DOHH2 (cell line): ENCODE results near the gene MOAP1.
"Not testable (repeated sequence)": the region's sequence is repeated elsewhere in the genome, so short reads cannot be mapped to it uniquely, and the experiment has no call there.

Experiments used
- EZH2phosphoT487 ChIP-seq: fragments of 200-600 bp; sonication (generic); IDR thresholded peaks from 2 replicates; pipeline ENCODE4 v1.6.1; 2017; ENCODE audit warnings: borderline replicate concordance, mild to moderate bottlenecking, antibody characterized with exemption, low read length, moderate library complexity, mixed read lengths
- TF ChIP-seq, protein P1 (sequence below): fragments of 200-600 bp; sonication (generic); IDR thresholded peaks from one replicate; pipeline ENCODE4 v1.5.1; 2014; ENCODE audit warnings: antibody characterized with exemption, mild to moderate bottlenecking, low read depth, low read length; ENCODE audit not compliant: poor library complexity, severe bottlenecking

GRCh38 chr14:93170141-93170540 lies 14.6 kb downstream of the MOAP1 start:
- TF ChIP-seq, protein P1, sequence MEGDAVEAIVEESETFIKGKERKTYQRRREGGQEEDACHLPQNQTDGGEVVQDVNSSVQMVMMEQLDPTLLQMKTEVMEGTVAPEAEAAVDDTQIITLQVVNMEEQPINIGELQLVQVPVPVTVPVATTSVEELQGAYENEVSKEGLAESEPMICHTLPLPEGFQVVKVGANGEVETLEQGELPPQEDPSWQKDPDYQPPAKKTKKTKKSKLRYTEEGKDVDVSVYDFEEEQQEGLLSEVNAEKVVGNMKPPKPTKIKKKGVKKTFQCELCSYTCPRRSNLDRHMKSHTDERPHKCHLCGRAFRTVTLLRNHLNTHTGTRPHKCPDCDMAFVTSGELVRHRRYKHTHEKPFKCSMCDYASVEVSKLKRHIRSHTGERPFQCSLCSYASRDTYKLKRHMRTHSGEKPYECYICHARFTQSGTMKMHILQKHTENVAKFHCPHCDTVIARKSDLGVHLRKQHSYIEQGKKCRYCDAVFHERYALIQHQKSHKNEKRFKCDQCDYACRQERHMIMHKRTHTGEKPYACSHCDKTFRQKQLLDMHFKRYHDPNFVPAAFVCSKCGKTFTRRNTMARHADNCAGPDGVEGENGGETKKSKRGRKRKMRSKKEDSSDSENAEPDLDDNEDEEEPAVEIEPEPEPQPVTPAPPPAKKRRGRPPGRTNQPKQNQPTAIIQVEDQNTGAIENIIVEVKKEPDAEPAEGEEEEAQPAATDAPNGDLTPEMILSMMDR = not testable (repeated sequence)
- not testable (repeated sequence) for TF ChIP-seq EZH2phosphoT487
